Stimulated activated naive CD4-positive, alpha-beta T cell treated with Interleukin-2 at 50 U/mL for 16 hours (primary cell): Measurements from ENCODE around the gene CACNA1G.

Source experiments
- DNase-seq: peaks from one replicate; lab custom pipeline; 2025; lab: John Stamatoyannopoulos, UW

The CACNA1G gene

GRCh38 chr17:50672831-50673551 lies 112.5 kb downstream of the CACNA1G start:
- no peak for DNase-seq

GRCh38 chr17:50675190-50675589 lies 114.7 kb downstream of the CACNA1G start:
- DNase-seq, result no peak

GRCh38 chr17:50675627-50676026 lies 115.1 kb downstream of the CACNA1G start:
- no peak for DNase-seq

- DNase-seq, result no peak
Measured at GRCh38 chr17:50676065-50676975, 115.8 kb downstream of the CACNA1G start.
